ENCODE results near the gene KCNA2. TPM values are rescaled to one million over a fixed set of nuclear protein-coding genes. Genes with fewer than 3 reads are reported as not detected.

Gene KCNA2
- total and polyA plus RNA-seq, 2 of the 4 experiments (the other 2 are of a cell fraction) = not detected

GRCh38 chr1:110620250-110620615, 14.1 kb upstream of the KCNA2 start:
- Histone ChIP-seq H2AFZ (replicated peaks; ENCODE audit: low read length, poor library complexity) (no peak overlapping the region), H3K4me3 (ENCODE audit: insufficient read depth, low read depth, low read length) (no peak overlapping the region), H2AK5ac (ENCODE audit: low read depth, low read length) (no peak overlapping the region), H2BK120ac (ENCODE audit: low read depth, low read length) (no peak overlapping the region), H3K36me3 (ENCODE audit: control insufficient read depth, insufficient read depth, low read length) (no peaks in the 10 kb centered on the region), H4K5ac (ENCODE audit: low read depth, low read length) (no peak overlapping the region), H3K79me1 (ENCODE audit: low read depth in 1 of 2, low read length in 2 of 2) (no peaks in the 10 kb centered on the region), H3K27ac (ENCODE audit: insufficient read depth, low read length) (no peak overlapping the region), H2BK5ac (ENCODE audit: low read depth, low read length, poor library complexity, severe bottlenecking) (no peak overlapping the region), H4K91ac (ENCODE audit: insufficient read depth, low read depth, low read length) (no peak overlapping the region), H3K9ac (ENCODE audit: low read depth, low read length) (no peak overlapping the region), H3K14ac (replicated peaks; ENCODE audit: low read depth, low read length) (no peak overlapping the region), H4K20me1 (ENCODE audit: insufficient read depth, low read length) (no peaks in the 10 kb centered on the region), H3K56ac (ENCODE audit: extremely low read depth, insufficient read depth, low read length) (no peak overlapping the region), H2AK9ac (replicated peaks; ENCODE audit: low read depth, low read length, poor library complexity) (no peak overlapping the region), H2BK20ac (ENCODE audit: low read depth, low read length) (no peak overlapping the region), H3K4me1 (ENCODE audit: control insufficient read depth, insufficient read depth, low read length) (no peaks in the 10 kb centered on the region), H2BK15ac (ENCODE audit: low read depth, low read length) (no peak overlapping the region), H4K8ac (ENCODE audit: low read depth in 2 of 2, low read length in 2 of 2) (no peak overlapping the region), H3K9me3 (ENCODE audit: control insufficient read depth, insufficient read depth, low read length) (no peaks in the 10 kb centered on the region), H3K18ac (ENCODE audit: low read depth, low read length) (no peak overlapping the region), H3K4ac (ENCODE audit: low read depth, low read length) (no peak overlapping the region), H3K4me2 (ENCODE audit: low read depth, low read length) (no peak overlapping the region), H3K23ac (ENCODE audit: low read depth, low read length) (no peak overlapping the region), H3K9me1 (ENCODE audit: insufficient read depth, low read length) (no peaks in the 10 kb centered on the region), H3K27me3 (ENCODE audit: control insufficient read depth, insufficient read depth, low read length) (peaks cover 17% of the 10 kb centered on the region)
- BruUV-seq (replicated peaks) = no TSS peak
- no peak for DNase-seq
- TF ChIP-seq RCOR1 (IDR thresholded peaks at IDR 0.05; ENCODE audit: insufficient replicate concordance, low read length) (no peak), RFX5 (IDR thresholded peaks at IDR 0.05; ENCODE audit: low read depth, low read length) (no peak), BHLHE40 (IDR thresholded peaks at IDR 0.05; ENCODE audit: low read depth, low read length) (no peak), CTCF (conservative IDR thresholded peaks at IDR 0.05; ENCODE audit: low read depth, low read length) (no peak), POLR2A (IDR thresholded peaks at IDR 0.05; ENCODE audit: low read depth, low read length) (no peak), CEBPB (IDR thresholded peaks at IDR 0.05; ENCODE audit: low read depth, low read length) (no peak), FOS (IDR thresholded peaks at IDR 0.05; ENCODE audit: low read depth, low read length) (no peak), MAZ (IDR thresholded peaks at IDR 0.05; ENCODE audit: borderline replicate concordance, low read depth, low read length) (no peak), MXI1 (IDR thresholded peaks at IDR 0.05; ENCODE audit: borderline replicate concordance, low read depth, low read length) (no peak), SMC3 (IDR thresholded peaks at IDR 0.05; ENCODE audit: low read depth, low read length) (no peak), ELK1 (IDR thresholded peaks at IDR 0.05; ENCODE audit: borderline replicate concordance, low read depth, low read length) (no peak), NFE2L2 (IDR thresholded peaks at IDR 0.05; ENCODE audit: low read depth, low read length) (no peak), USF2 (IDR thresholded peaks at IDR 0.05; ENCODE audit: low read depth, low read length) (no peak), CHD1 (IDR thresholded peaks at IDR 0.05; ENCODE audit: low read depth, low read length) (no peak), MAFK (IDR thresholded peaks at IDR 0.05; ENCODE audit: low read depth, low read length) (no peak), RAD21 (IDR thresholded peaks at IDR 0.05; ENCODE audit: low read length) (no peak)
- ChIA-PET POLR2A (ENCODE audit: unreplicated experiment) (no interaction called here), CTCF (interaction anchor here (0.6 to 1.4 kb wide), 3 partner anchors 21 to 146 kb away, joined by 3 to 6 read pairs (median 3); no protein-coding TSS in a partner anchor)
- no CpG with 5 or more reads among the region's 8 CpGs for WGBS, 2 experiments (ENCODE audit: extremely low coverage in 2 of 2, insufficient read length in 1 of 2)
- dilution Hi-C loops (cut with HindIII; ENCODE audit: low sequenced_read_pairs, unreplicated experiment) (no loop called here), in situ Hi-C loops (cut with MboI; ENCODE audit: low sequenced_read_pairs) (no loop called here), intact Hi-C loops (cut with micrococcal nuclease) (no loop called here)
- no peak for ATAC-seq (ENCODE audit: low read depth)

Data from IMR-90 (cell line).